Uterus (tissue), 2 donors: Measurements from ENCODE around the gene MED13L.

Experiments used
- POLR2A ChIP-seq, 2 donors: fragments of 450-650 bp; IDR thresholded peaks; one replicate each; pipeline ENCODE4 v1.6.1; 2016; ENCODE audit warnings: antibody characterized with exemption in 2 of 2, mild to moderate bottlenecking in 1 of 2, moderate library complexity in 1 of 2
- TF ChIP-seq, protein P1 (sequence below), 4 experiments: fragments of 200-600 bp in 2 of 4; fragments of 450-650 bp in 2 of 4; sonication (generic) in 2 of 4; IDR thresholded peaks; one replicate each; pipeline ENCODE4 v1.5.1; 2016 to 2019; ENCODE audit warnings: antibody characterized with exemption in 4 of 4, mild to moderate bottlenecking in 2 of 4, moderate library complexity in 1 of 4

DNA sequence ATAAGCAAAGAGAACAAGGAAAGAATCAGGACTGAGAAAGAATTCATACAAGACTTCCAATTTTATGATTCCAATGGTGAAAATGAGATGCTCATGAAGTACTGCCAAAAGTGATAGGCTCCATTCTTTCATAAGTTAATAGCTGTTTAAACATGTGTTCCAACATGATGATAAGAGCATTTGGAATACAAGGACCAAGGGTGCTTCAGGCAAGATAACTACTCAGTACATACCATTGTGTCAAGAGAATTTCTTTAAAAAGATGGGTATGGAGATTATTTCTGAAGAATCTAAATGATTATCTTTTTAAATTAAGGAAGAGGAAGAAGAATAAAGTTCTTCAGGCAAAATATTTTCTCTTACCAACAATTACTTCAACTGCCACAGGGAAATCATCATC is 258.1 kb downstream of the MED13L start:
- TF ChIP-seq, protein P1, sequence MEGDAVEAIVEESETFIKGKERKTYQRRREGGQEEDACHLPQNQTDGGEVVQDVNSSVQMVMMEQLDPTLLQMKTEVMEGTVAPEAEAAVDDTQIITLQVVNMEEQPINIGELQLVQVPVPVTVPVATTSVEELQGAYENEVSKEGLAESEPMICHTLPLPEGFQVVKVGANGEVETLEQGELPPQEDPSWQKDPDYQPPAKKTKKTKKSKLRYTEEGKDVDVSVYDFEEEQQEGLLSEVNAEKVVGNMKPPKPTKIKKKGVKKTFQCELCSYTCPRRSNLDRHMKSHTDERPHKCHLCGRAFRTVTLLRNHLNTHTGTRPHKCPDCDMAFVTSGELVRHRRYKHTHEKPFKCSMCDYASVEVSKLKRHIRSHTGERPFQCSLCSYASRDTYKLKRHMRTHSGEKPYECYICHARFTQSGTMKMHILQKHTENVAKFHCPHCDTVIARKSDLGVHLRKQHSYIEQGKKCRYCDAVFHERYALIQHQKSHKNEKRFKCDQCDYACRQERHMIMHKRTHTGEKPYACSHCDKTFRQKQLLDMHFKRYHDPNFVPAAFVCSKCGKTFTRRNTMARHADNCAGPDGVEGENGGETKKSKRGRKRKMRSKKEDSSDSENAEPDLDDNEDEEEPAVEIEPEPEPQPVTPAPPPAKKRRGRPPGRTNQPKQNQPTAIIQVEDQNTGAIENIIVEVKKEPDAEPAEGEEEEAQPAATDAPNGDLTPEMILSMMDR (IDR thresholded peaks at IDR 0.05), result no peak
- no peak for TF ChIP-seq POLR2A (IDR thresholded peaks at IDR 0.05)
